ENCODE results near the gene GCN1. TPM values are rescaled to one million over a fixed set of nuclear protein-coding genes. Genes with fewer than 3 reads are reported as not detected.

The GCN1 gene
- polyA plus RNA-seq, 3 donors = 5.0 to 22.1 (median 8.3) TPM

GRCh38 chr12:120086801-120087621 is 107.5 kb downstream of the GCN1 start:
- Mint-ChIP-seq H3K4me1 (peaks cover 14% of the 10 kb centered on the region), H3K9me3 (no peaks in the 10 kb centered on the region), H3K4me3 (peak overlapping the region; percentile 73 to 87), H3K27ac (peak overlapping the region; percentile 54 to 90 (median 81)), H3K36me3 (peaks cover 0 to 3% of the 10 kb centered on the region in 2 donors), H3K27me3 (ENCODE audit: low read depth in 3 of 3) (peaks cover 7 to 23% (median 15%) of the 10 kb centered on the region in 3 donors)
- Histone ChIP-seq H3K27ac (ENCODE audit: low read depth in 1 of 2, low read length in 2 of 2) (peak overlapping the region; percentile 16 to 44), H3K4me1 (ENCODE audit: control insufficient read depth in 1 of 2, insufficient read depth in 2 of 2, low read length in 2 of 2) (peaks cover 15% of the 10 kb centered on the region in 2 donors), H3K9me3 (replicated peaks in 1 of 2; ENCODE audit: control insufficient read depth in 1 of 2, insufficient read depth in 1 of 2, low read length in 2 of 2) (no peaks in the 10 kb centered on the region), H3K79me2 (ENCODE audit: insufficient read depth, low read length) (no peaks in the 10 kb centered on the region), H3K4me3 (replicated peaks in 1 of 3; ENCODE audit: low read depth in 2 of 3, low read length in 3 of 3) (peak overlapping the region; percentile 32 to 57 (median 33)), H3K36me3 (replicated peaks in 1 of 2; ENCODE audit: control insufficient read depth in 1 of 2, insufficient read depth in 2 of 2, low read length in 2 of 2) (no peaks in the 10 kb centered on the region), H3K9ac (ENCODE audit: insufficient read depth, low read length, poor library complexity, severe bottlenecking) (no peak overlapping the region), H2AFZ (ENCODE audit: insufficient read depth, low read depth, low read length, poor library complexity, severe bottlenecking) (no peak overlapping the region), H3K4me2 (replicated peaks; ENCODE audit: extremely low read depth, low read length, poor library complexity, severe bottlenecking) (peak overlapping the region; percentile 64), H4K20me1 (ENCODE audit: insufficient read depth, low read length) (peaks cover 2% of the 10 kb centered on the region), H3K27me3 (ENCODE audit: control insufficient read depth in 2 of 2, insufficient read depth in 2 of 2, low read length in 2 of 2) (no peaks in the 10 kb centered on the region)
- peak; percentile 99 to 100 (median 100) for DNase-seq
- TF ChIP-seq, protein P1, sequence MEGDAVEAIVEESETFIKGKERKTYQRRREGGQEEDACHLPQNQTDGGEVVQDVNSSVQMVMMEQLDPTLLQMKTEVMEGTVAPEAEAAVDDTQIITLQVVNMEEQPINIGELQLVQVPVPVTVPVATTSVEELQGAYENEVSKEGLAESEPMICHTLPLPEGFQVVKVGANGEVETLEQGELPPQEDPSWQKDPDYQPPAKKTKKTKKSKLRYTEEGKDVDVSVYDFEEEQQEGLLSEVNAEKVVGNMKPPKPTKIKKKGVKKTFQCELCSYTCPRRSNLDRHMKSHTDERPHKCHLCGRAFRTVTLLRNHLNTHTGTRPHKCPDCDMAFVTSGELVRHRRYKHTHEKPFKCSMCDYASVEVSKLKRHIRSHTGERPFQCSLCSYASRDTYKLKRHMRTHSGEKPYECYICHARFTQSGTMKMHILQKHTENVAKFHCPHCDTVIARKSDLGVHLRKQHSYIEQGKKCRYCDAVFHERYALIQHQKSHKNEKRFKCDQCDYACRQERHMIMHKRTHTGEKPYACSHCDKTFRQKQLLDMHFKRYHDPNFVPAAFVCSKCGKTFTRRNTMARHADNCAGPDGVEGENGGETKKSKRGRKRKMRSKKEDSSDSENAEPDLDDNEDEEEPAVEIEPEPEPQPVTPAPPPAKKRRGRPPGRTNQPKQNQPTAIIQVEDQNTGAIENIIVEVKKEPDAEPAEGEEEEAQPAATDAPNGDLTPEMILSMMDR (IDR thresholded peaks at IDR 0.05) = peak; percentile 95
- intact Hi-C loops (cut with micrococcal nuclease) = loop anchor here in 1 of 2 donors (5.0 kb wide), 2 partner anchors 35 to 115 kb away; partner anchors contain the start of gene RPLP0
- WGBS (ENCODE audit: insufficient coverage) = under 1% methylated on average over 54 of the region's 55 CpGs

DNA sequence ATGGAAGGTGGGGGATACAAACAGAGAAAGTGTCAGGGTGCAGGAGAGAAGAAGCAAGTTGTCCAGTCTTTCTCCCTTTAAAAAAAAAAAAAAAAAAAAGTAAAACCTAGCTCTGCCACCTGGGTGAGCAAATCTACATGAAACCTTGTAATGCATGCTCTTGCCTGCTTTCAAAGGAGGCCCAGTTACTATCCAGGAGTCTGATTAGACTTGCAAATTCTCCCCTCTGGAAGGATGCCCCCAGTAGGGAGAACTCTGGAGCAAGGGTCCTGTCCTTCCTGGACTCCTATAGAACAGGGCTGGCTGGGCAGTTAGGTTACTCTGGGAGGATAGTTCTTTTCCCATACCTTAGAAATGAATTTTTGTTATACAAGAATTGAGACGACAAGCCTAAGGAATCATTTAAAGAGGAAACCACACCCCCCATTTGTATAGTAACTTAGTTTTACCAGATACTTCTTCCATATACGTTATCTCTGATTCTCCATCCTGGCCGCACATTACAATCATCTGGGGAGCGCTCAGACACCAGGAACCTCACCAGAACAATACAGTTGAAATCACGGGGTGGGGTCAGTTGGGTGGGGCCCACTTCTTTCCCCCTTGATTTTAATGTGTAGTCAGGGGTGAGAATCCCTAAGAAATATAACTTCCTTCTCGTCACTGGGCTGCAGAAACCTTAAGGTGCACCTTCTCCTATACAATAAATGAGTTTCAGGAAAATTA is 108.4 kb downstream of the GCN1 start:
- DNase-seq = no peak
- H3K4me2 ChIP-seq (replicated peaks; ENCODE audit: extremely low read depth, low read length, poor library complexity, severe bottlenecking) = peak overlapping the region; percentile 64
- intact Hi-C loops (cut with micrococcal nuclease) = loop anchor here in 1 of 2 donors (5.0 kb wide), 2 partner anchors 36 to 116 kb away; partner anchors contain the start of gene RPLP0
- WGBS (ENCODE audit: insufficient coverage) = no CpG with 5 or more reads among the region's 6 CpGs
- Mint-ChIP-seq H3K4me3 (no peak overlapping the region), H3K27me3 (ENCODE audit: low read depth in 3 of 3) (peaks cover 7 to 23% (median 16%) of the 10 kb centered on the region in 3 donors), H3K4me1 (peaks cover 14% of the 10 kb centered on the region), H3K27ac (peak overlapping the region in 2 of 7 donors; percentile 10 to 42), H3K9me3 (no peaks in the 10 kb centered on the region), H3K36me3 (no peaks in the 10 kb centered on the region)
- H3K79me2 ChIP-seq (ENCODE audit: insufficient read depth, low read length) = no peaks in the 10 kb centered on the region
- no peak overlapping the region for H3K4me3 ChIP-seq (replicated peaks in 1 of 3; ENCODE audit: low read depth in 2 of 3, low read length in 3 of 3)
- no peak overlapping the region for H2AFZ ChIP-seq (ENCODE audit: insufficient read depth, low read depth, low read length, poor library complexity, severe bottlenecking)
- no peaks in the 10 kb centered on the region for H3K9me3 ChIP-seq (replicated peaks in 1 of 2; ENCODE audit: control insufficient read depth in 1 of 2, insufficient read depth in 1 of 2, low read length in 2 of 2)
- no peaks in the 10 kb centered on the region for H3K36me3 ChIP-seq (replicated peaks in 1 of 2; ENCODE audit: control insufficient read depth in 1 of 2, insufficient read depth in 2 of 2, low read length in 2 of 2)
- H3K9ac ChIP-seq (ENCODE audit: insufficient read depth, low read length, poor library complexity, severe bottlenecking) = no peak overlapping the region
- H4K20me1 ChIP-seq (ENCODE audit: insufficient read depth, low read length) = no peaks in the 10 kb centered on the region
- no peaks in the 10 kb centered on the region for H3K27me3 ChIP-seq (ENCODE audit: control insufficient read depth in 2 of 2, insufficient read depth in 2 of 2, low read length in 2 of 2)
- peaks cover 15% of the 10 kb centered on the region in 2 donors for H3K4me1 ChIP-seq (ENCODE audit: control insufficient read depth in 1 of 2, insufficient read depth in 2 of 2, low read length in 2 of 2)
- no peak overlapping the region for H3K27ac ChIP-seq (ENCODE audit: low read depth in 1 of 2, low read length in 2 of 2)
- TF ChIP-seq, protein P1 (IDR thresholded peaks at IDR 0.05) = no peak
